ENCODE data around the gene GPM6B.
"Not testable (repeated sequence)": the region's sequence is repeated elsewhere in the genome, so short reads cannot be mapped to it uniquely, and the experiment has no call there.

GPM6B gene

DNA sequence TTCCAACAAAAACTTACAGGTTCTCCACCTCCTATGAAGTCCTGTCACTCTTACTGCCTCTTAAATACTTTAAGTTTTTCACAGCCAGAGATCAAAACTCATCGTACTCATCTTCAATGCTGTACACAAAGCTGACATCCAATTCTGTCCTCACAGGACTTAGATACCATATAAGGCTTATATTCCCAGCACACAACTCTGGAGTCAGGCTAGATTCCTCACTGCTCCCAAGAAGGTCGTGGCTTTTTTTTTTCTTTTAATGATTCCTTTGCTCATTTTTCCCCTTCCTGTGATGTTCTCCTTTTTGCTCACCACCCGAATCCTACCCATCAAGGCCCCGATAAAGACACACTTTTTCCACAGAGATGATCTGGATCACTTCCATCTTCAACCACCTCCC, 83.4 kb downstream of the GPM6B start:
- H3K27ac ChIP-seq: peak overlapping the region; percentile 98; the same call in 1 of the 2 replicates

DNA sequence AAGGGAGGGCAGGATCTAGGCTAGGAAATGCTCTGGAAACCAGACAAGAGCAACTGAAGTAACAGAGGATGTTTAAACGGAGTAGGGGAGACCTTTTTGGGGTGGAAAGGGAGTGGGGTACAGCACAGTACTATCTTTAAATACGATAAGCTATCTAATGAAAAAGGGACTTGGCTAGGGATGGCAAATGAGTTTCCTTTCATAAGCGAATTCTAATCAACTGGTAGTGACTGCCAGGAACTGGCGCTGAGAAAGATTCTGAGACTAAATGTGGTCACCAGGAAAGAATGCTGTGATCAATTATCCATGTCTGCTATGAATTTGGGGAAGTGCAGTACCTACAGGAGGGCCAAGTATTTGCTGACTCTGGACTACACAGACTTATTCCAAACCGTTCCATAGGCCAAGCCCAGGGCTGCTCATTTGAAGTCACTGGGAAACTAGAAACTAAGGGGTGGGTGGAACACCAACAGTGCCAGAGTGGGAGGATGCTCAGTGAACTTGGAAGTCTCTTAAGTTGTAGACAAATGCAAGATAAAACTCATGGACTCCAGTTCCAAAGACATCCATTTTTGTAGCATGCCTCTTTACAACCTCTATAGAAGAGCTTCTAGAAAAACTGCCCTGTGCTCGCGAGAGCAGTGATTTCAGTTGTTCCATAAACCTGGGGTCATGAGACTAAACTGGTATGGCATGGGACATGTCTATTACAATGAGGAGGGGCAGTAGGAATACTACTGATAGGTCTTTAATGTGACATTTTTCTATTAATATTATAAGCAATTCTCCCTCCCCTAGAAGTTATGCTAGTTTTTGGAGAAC, 84.4 kb downstream of the GPM6B start:
- no peak overlapping the region for H3K27ac ChIP-seq
- TF ChIP-seq, protein P1, sequence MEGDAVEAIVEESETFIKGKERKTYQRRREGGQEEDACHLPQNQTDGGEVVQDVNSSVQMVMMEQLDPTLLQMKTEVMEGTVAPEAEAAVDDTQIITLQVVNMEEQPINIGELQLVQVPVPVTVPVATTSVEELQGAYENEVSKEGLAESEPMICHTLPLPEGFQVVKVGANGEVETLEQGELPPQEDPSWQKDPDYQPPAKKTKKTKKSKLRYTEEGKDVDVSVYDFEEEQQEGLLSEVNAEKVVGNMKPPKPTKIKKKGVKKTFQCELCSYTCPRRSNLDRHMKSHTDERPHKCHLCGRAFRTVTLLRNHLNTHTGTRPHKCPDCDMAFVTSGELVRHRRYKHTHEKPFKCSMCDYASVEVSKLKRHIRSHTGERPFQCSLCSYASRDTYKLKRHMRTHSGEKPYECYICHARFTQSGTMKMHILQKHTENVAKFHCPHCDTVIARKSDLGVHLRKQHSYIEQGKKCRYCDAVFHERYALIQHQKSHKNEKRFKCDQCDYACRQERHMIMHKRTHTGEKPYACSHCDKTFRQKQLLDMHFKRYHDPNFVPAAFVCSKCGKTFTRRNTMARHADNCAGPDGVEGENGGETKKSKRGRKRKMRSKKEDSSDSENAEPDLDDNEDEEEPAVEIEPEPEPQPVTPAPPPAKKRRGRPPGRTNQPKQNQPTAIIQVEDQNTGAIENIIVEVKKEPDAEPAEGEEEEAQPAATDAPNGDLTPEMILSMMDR (conservative IDR thresholded peaks at IDR 0.05): no peak

More for the DNA sequence above, 83.4 kb downstream of the GPM6B start:
- no peak for TF ChIP-seq ZFX (IDR thresholded peaks at IDR 0.05)
- TF ChIP-seq, protein P1 (conservative IDR thresholded peaks at IDR 0.05): no peak

DNA sequence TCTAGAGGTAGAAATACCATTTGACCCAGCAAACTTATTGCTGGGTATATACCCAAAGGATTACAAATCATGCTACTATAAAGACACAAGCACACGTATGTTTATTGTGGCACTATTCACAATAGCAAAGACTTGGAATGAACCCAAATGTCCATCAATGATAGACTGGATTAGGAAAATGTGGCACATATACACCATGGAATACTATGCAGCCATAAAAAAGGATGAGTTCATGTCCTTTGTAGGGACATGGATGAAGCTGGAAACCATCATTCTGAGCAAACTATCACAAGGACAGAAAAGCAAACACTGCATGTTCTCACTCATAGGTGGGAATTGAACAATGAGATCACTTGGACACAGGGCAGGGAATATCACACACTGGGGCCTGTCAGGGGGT, 86.4 kb downstream of the GPM6B start:
- H3K27ac ChIP-seq: not testable (repeated sequence)

DNA sequence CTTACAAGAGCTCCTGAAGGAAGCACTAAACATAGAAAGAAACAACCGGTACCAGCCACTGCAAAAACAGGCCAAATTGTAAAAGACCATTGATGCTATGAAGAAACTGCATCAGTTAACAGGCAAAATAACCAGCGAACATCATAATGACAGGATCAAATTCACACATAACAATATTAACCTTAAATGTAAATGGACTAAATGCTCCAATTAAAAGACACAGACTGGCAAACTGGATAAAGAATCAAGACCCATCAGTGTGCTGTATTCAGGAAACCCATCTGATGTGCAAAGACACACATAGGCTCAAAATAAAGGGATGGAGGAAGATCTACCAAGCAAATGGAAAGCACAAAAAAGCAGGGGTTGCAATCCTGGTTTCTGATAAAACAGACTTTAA, 90.3 kb downstream of the GPM6B start:
- not testable (repeated sequence) for H3K27ac ChIP-seq

DNA sequence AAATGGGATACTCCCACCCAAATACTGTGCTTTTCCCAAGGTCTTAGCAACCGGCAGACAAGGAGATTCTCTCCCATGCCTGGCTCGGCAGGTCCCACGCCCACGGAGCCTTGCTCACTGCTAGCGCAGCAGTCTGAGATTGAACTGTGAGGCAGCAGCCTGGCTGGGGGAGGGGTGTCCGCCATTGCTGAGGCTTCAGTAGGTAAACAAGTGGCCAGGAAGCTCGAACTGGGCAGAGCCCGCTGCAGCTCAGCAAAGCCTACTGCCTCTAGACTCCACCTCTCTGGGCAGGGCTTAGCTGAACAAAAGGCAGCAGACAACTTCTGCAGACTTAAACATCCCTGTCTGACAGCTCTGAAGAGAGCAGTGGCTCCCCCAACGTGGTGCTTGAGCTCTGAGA, 92.0 kb downstream of the GPM6B start:
- not testable (repeated sequence) for H3K27ac ChIP-seq

DNA sequence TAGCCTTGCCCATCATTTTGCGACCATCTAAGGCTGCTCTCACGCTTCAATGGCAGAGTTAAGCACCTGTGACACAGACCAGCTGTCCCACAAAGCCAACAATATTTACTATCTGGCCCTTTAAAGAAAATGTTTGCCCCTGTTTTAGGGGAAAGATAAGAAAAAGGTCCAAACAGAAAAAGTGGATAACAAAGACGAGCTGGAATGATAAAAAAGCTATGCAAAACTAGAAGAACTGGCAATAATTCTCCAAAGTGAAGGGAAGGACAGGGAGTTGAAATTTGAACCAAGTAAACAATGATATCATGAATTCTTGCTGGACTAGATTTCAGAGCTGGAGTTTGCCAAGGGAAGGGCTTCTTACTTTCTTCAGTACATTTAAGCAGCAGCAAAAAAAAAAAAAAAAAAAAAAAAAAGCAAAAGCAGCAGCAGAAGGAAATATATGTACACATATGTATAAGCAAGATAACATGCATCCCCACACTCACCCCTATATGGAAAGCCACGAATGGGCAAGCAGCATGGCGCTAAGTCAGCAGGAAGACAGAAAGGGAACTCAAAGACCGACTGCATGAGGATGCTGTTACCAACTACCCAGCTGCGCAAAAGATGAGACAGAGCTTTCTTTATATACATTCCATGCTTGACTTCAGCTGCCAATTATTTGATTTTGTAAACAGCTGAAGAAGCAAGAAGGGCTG, 94.9 kb downstream of the GPM6B start:
- TF ChIP-seq ZFX (IDR thresholded peaks at IDR 0.05): no peak
- TF ChIP-seq, protein P1 (conservative IDR thresholded peaks at IDR 0.05): no peak
- peak overlapping the region; percentile 71 for H3K27ac ChIP-seq

DNA sequence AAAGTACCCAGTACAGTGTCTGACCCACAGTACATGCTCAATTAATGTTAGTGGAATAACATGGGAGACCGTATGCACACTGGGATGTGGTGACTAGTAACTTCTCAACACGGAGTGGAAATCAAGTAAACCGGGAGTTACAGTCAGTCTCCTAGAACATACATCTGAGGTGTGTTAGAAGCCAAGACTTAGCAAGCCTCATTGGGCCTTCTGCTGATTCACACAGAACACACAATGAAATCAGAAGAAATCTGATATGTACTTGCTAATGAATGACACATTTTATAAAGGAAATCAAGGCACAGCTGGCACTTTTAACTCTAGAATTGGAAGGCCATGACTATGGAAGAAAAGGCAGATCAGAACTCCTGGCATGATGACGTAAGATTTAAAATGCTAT, 95.5 kb downstream of the GPM6B start:
- TF ChIP-seq, protein P1 (conservative IDR thresholded peaks at IDR 0.05): no peak
- no peak for TF ChIP-seq ZFX (IDR thresholded peaks at IDR 0.05)
- peak overlapping the region; percentile 71; the same call in 1 of the 2 replicates for H3K27ac ChIP-seq

Data from C4-2B (cell line).